CD4-positive, alpha-beta T cell treated with Interleukin-21 for 1 hour (primary cell): ENCODE results near the gene MS4A6E.
"Not testable (repeated sequence)": the region's sequence is repeated elsewhere in the genome, so short reads cannot be mapped to it uniquely, and the experiment has no call there.

Experiments
- DNase-seq: peaks from one replicate; pipeline ENCODE4 v3.0.0-alpha.2; 2020

Gene MS4A6E

GRCh38 chr11:60338053-60338452 is 11.0 kb downstream of the MS4A6E start:
- no peak for DNase-seq

- no peak for DNase-seq
Observed at GRCh38 chr11:60339356-60339755, 12.3 kb downstream of the MS4A6E start.

- peak; percentile 36 for DNase-seq
Observed at GRCh38 chr11:60343094-60343704, 16.1 kb downstream of the MS4A6E start.

- no peak for DNase-seq
Observed at GRCh38 chr11:60344146-60344545, 17.1 kb downstream of the MS4A6E start.

GRCh38 chr11:60345489-60345888 is 18.4 kb downstream of the MS4A6E start:
- DNase-seq = no peak

GRCh38 chr11:60347084-60347797 is 20.2 kb downstream of the MS4A6E start:
- DNase-seq = no peak

GRCh38 chr11:60348116-60348515 is 21.1 kb downstream of the MS4A6E start:
- DNase-seq = no peak

- DNase-seq = no peak
Observed at GRCh38 chr11:60349990-60350389, 22.9 kb downstream of the MS4A6E start.

- no peak for DNase-seq
Observed at GRCh38 chr11:60357771-60358170, 30.7 kb downstream of the MS4A6E start.

GRCh38 chr11:60360621-60361020 is 33.6 kb downstream of the MS4A6E start:
- no peak for DNase-seq

- DNase-seq = no peak
Observed at GRCh38 chr11:60362241-60362640, 35.2 kb downstream of the MS4A6E start.

- peak; percentile 60 for DNase-seq
Observed at GRCh38 chr11:60363542-60364470, 36.8 kb downstream of the MS4A6E start.

- DNase-seq = not testable (repeated sequence)
Observed at GRCh38 chr11:60366262-60366904, 39.3 kb downstream of the MS4A6E start.

GRCh38 chr11:60367009-60367408 is 40.0 kb downstream of the MS4A6E start:
- DNase-seq = no peak

- no peak for DNase-seq
Observed at GRCh38 chr11:60367896-60368295, 40.8 kb downstream of the MS4A6E start.

- DNase-seq = no peak
Observed at GRCh38 chr11:60370252-60370810, 43.3 kb downstream of the MS4A6E start.

- DNase-seq = no peak
Observed at GRCh38 chr11:60370811-60371298, 43.8 kb downstream of the MS4A6E start.

- no peak for DNase-seq
Observed at GRCh38 chr11:60371386-60371785, 44.3 kb downstream of the MS4A6E start.

- no peak for DNase-seq
Observed at GRCh38 chr11:60371854-60372253, 44.8 kb downstream of the MS4A6E start.

GRCh38 chr11:60372767-60373166 is 45.7 kb downstream of the MS4A6E start:
- DNase-seq = no peak

GRCh38 chr11:60375316-60375715 is 48.3 kb downstream of the MS4A6E start:
- no peak for DNase-seq

- DNase-seq = no peak
Observed at GRCh38 chr11:60376601-60377000, 49.5 kb downstream of the MS4A6E start.
